ENCODE results near the gene PTMS.

- TF ChIP-seq CTCF (IDR thresholded peaks at IDR 0.05) (no peak), POLR2A (IDR thresholded peaks at IDR 0.05) (no peak)
These were observed 24.5 kb downstream of the PTMS start for GRCh38 chr12:6790496-6791150.
